Endothelial cell (in vitro differentiated cells): ENCODE measurements around the gene HTRA2. TPM values are rescaled to one million over a fixed set of nuclear protein-coding genes. Genes with fewer than 3 reads are reported as not detected.

Source experiments
- DNase-seq: peaks from one replicate; pipeline ENCODE4 v3.0.0; 2021; ENCODE audit warnings: low spot score
- H3K27ac Mint-ChIP-seq: one replicate; pipeline ENCODE4 v1.8.0; 2021; ENCODE audit warnings: mixed read lengths, inconsistent platforms; ENCODE audit not compliant: unreplicated experiment
- H3K27me3 Mint-ChIP-seq: one replicate; pipeline ENCODE4 v1.8.0; 2021; ENCODE audit warnings: mild to moderate bottlenecking, moderate library complexity, mixed read lengths, inconsistent platforms; ENCODE audit not compliant: unreplicated experiment
- H3K36me3 Mint-ChIP-seq: one replicate; pipeline ENCODE4 v1.8.0; 2021; ENCODE audit warnings: mild to moderate bottlenecking, low read depth, mixed read lengths, inconsistent platforms; ENCODE audit not compliant: unreplicated experiment
- H3K4me1 Mint-ChIP-seq: one replicate; pipeline ENCODE4 v1.8.0; 2021; ENCODE audit warnings: mild to moderate bottlenecking, mixed read lengths, inconsistent platforms; ENCODE audit not compliant: unreplicated experiment
- H3K4me3 Mint-ChIP-seq: one replicate; pipeline ENCODE4 v1.8.0; 2021; ENCODE audit warnings: mild to moderate bottlenecking, mixed read lengths, inconsistent platforms; ENCODE audit not compliant: unreplicated experiment
- H3K9me3 Mint-ChIP-seq: one replicate; pipeline ENCODE4 v1.8.0; 2021; ENCODE audit warnings: mixed read lengths, inconsistent platforms; ENCODE audit not compliant: unreplicated experiment
- total RNA-seq: library from RNA; stranded (reverse); fragmentation: NEBNext Ultra II Directional; extraction: Animal tissue kit (Norgen Biotek cat#: 25700); gene quantifications from one replicate; pipeline ENCODE4 v1.2.1, GENCODE V29; 2021; ENCODE audit not compliant: unreplicated experiment
- TF ChIP-seq, protein P1 (sequence below): fragments of 200-600 bp; sonication (generic); IDR thresholded peaks from one replicate; pipeline ENCODE4 v1.5.0; 2021; ENCODE audit warnings: antibody characterized with exemption; ENCODE audit not compliant: unreplicated experiment

The HTRA2 gene
- total RNA-seq, 1 donor from 2014 or later, result 44.3 TPM

- H3K27me3 Mint-ChIP-seq, result peaks cover 4% of the 10 kb centered on the region
- peaks cover 26% of the 10 kb centered on the region for H3K4me1 Mint-ChIP-seq
- H3K27ac Mint-ChIP-seq, result peak overlapping the region; percentile 67
- no peaks in the 10 kb centered on the region for H3K9me3 Mint-ChIP-seq
- H3K4me3 Mint-ChIP-seq, result peak overlapping the region; percentile 95
- TF ChIP-seq, protein P1, sequence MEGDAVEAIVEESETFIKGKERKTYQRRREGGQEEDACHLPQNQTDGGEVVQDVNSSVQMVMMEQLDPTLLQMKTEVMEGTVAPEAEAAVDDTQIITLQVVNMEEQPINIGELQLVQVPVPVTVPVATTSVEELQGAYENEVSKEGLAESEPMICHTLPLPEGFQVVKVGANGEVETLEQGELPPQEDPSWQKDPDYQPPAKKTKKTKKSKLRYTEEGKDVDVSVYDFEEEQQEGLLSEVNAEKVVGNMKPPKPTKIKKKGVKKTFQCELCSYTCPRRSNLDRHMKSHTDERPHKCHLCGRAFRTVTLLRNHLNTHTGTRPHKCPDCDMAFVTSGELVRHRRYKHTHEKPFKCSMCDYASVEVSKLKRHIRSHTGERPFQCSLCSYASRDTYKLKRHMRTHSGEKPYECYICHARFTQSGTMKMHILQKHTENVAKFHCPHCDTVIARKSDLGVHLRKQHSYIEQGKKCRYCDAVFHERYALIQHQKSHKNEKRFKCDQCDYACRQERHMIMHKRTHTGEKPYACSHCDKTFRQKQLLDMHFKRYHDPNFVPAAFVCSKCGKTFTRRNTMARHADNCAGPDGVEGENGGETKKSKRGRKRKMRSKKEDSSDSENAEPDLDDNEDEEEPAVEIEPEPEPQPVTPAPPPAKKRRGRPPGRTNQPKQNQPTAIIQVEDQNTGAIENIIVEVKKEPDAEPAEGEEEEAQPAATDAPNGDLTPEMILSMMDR, result no peak
- peak; percentile 48 for DNase-seq
- H3K36me3 Mint-ChIP-seq, result peaks cover 11% of the 10 kb centered on the region
These were observed 25.2 kb downstream of the HTRA2 start for GRCh38 chr2:74554820-74555531.

- TF ChIP-seq, protein P1, result no peak
- H3K36me3 Mint-ChIP-seq, result peaks cover 11% of the 10 kb centered on the region
- peaks cover 6% of the 10 kb centered on the region for H3K27me3 Mint-ChIP-seq
- no peak overlapping the region for H3K27ac Mint-ChIP-seq
- no peak for DNase-seq
- peak overlapping the region; percentile 95 for H3K4me3 Mint-ChIP-seq
- no peaks in the 10 kb centered on the region for H3K9me3 Mint-ChIP-seq
- peaks cover 33% of the 10 kb centered on the region for H3K4me1 Mint-ChIP-seq
These were observed 25.9 kb downstream of the HTRA2 start for GRCh38 chr2:74555610-74556103.

DNA sequence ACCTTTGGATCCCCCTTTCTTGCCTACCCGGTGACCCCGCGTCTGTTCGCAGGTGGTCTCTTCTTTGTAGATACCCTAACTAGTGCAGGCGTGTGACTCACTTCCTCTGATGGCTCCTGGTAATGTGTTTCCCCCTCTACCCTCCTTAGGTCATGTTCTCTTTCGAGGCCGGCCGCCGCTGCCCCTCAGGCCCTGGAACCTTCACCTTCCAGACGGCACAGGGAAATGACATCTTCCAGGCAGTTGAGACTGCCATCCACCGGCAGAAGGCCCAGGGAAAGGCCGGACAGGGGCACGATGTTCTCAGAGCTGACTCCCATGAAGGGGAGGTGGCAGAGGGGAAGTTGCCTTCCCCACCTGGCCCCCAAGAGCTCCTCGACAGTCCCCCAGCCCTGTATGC lies 26.4 kb downstream of the HTRA2 start:
- peaks cover 8% of the 10 kb centered on the region for H3K27me3 Mint-ChIP-seq
- no peak overlapping the region for H3K4me3 Mint-ChIP-seq
- H3K36me3 Mint-ChIP-seq, result peaks cover 10% of the 10 kb centered on the region
- peaks cover 35% of the 10 kb centered on the region for H3K4me1 Mint-ChIP-seq
- H3K9me3 Mint-ChIP-seq, result no peaks in the 10 kb centered on the region
- TF ChIP-seq, protein P1, result no peak
- no peak overlapping the region for H3K27ac Mint-ChIP-seq
- DNase-seq, result no peak

DNA sequence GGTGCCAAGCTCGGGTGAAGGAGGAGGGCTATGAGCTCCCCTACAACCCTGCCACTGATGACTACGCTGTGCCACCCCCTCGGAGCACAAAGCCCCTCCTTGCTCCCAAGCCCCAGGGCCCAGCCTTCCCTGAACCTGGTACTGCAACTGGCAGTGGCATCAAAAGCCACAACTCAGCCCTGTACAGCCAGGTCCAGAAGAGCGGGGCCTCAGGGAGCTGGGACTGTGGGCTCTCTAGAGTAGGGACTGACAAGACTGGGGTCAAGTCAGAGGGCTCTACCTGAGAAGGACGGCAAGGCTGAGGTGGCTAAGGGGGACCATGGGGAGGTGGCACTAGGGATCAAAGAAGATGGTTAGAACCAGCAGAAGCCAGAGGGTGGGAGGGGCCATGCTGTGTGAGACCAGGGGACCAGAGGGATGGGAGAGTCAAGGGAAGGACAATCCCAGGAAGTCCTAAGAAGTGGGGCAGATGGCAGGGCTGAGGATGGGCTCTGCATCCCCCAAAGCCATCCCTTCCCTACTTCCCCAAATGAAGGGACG lies 27.2 kb downstream of the HTRA2 start:
- TF ChIP-seq, protein P1, result no peak
- H3K27ac Mint-ChIP-seq, result no peak overlapping the region
- no peak for DNase-seq
- no peaks in the 10 kb centered on the region for H3K9me3 Mint-ChIP-seq
- peaks cover 13% of the 10 kb centered on the region for H3K27me3 Mint-ChIP-seq
- H3K4me1 Mint-ChIP-seq, result peaks cover 43% of the 10 kb centered on the region
- no peak overlapping the region for H3K4me3 Mint-ChIP-seq
- peaks cover 5% of the 10 kb centered on the region for H3K36me3 Mint-ChIP-seq
